BE2C (cell line): ENCODE measurements around the gene GCAT.

Experiments
- DNase-seq: peaks from one replicate; pipeline ENCODE4 v3.0.0-alpha.2; 2020
- H3K27me3 ChIP-seq: fragments of 250-450 bp; sonication (Bioruptor Pico); 2 replicates; pipeline ENCODE4 v1.5.1; 2020; ENCODE audit warnings: mild to moderate bottlenecking
- H3K36me3 ChIP-seq: fragments of 250-450 bp; sonication (Bioruptor Pico); 2 replicates; pipeline ENCODE4 v1.5.1; 2020; ENCODE audit warnings: mild to moderate bottlenecking
- H3K4me1 ChIP-seq: fragments of 250-450 bp; sonication (Bioruptor Pico); 2 replicates; pipeline ENCODE4 v1.5.1; 2020
- H3K4me3 ChIP-seq: 2 replicates; pipeline ENCODE4 v1.5.1; 2011; ENCODE audit warnings: low read depth, low read length
- H3K9me3 ChIP-seq: fragments of 250-450 bp; sonication (Bioruptor Pico); 2 replicates; pipeline ENCODE4 v1.5.1; 2020
- CTCF ChIP-seq: IDR thresholded peaks from 2 replicates; pipeline ENCODE4 v1.5.1; 2012; ENCODE audit warnings: mild to moderate bottlenecking, low read depth, low read length

The GCAT gene

DNA sequence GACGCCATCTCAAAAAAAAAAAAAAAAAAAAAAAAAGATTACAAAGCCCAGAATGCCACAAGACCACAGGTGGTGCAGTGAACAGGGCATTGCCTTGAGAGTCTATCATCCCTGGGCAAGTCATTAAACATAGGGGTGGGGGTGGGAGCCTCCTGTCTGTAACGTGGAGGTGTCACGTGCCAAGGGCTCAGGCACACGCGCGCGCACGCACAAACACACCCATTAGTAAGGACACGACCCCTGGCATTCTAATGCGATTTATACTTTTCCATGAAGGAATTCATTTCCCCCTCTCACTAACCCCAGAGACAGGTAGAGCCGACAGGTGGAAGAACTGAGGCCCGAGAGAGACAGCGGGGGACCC, 5.8 kb upstream of the GCAT start:
- no peaks in the 10 kb centered on the region for H3K27me3 ChIP-seq
- no peak for DNase-seq
- peak overlapping the region; percentile 75 for H3K4me3 ChIP-seq
- peaks cover 4% of the 10 kb centered on the region; the same call in 1 of the 2 replicates for H3K4me1 ChIP-seq
- no peaks in the 10 kb centered on the region for H3K36me3 ChIP-seq
- H3K9me3 ChIP-seq = no peaks in the 10 kb centered on the region
- no peak for TF ChIP-seq CTCF

GRCh38 chr22:37802310-37803194, 5.2 kb upstream of the GCAT start:
- Histone ChIP-seq H3K4me3 (peak overlapping the region; percentile 75), H3K36me3 (no peaks in the 10 kb centered on the region), H3K27me3 (no peaks in the 10 kb centered on the region), H3K4me1 (peaks cover 4% of the 10 kb centered on the region; the same call in 1 of the 2 replicates), H3K9me3 (no peaks in the 10 kb centered on the region)
- peak; percentile 78 for DNase-seq
- TF ChIP-seq CTCF = no peak

GRCh38 chr22:37803195-37803638, 4.5 kb upstream of the GCAT start:
- Histone ChIP-seq H3K4me3 (peak overlapping the region; percentile 75), H3K9me3 (no peaks in the 10 kb centered on the region), H3K27me3 (no peaks in the 10 kb centered on the region), H3K4me1 (peaks cover 4% of the 10 kb centered on the region; the same call in 1 of the 2 replicates), H3K36me3 (no peaks in the 10 kb centered on the region)
- no peak for TF ChIP-seq CTCF
- no peak for DNase-seq

GRCh38 chr22:37803639-37804351, 3.9 kb upstream of the GCAT start:
- no peak for TF ChIP-seq CTCF
- Histone ChIP-seq H3K4me3 (peak overlapping the region; percentile 96), H3K4me1 (peaks cover 4% of the 10 kb centered on the region; the same call in 1 of the 2 replicates), H3K9me3 (no peaks in the 10 kb centered on the region), H3K27me3 (no peaks in the 10 kb centered on the region), H3K36me3 (no peaks in the 10 kb centered on the region)
- no peak for DNase-seq

- H3K4me3 ChIP-seq = peak overlapping the region; percentile 96
- peaks cover 4% of the 10 kb centered on the region; the same call in 1 of the 2 replicates for H3K4me1 ChIP-seq
- H3K27me3 ChIP-seq = no peaks in the 10 kb centered on the region
- no peak for TF ChIP-seq CTCF
- no peaks in the 10 kb centered on the region for H3K9me3 ChIP-seq
- no peaks in the 10 kb centered on the region for H3K36me3 ChIP-seq
- DNase-seq = no peak
Measured at GRCh38 chr22:37804352-37804880, 3.3 kb upstream of the GCAT start.
